Ishikawa (cell line): ENCODE data around the gene THRA.

Experiments used
- CREB1 ChIP-seq: IDR thresholded peaks from 2 replicates; pipeline ENCODE4 v1.6.1; 2012; ENCODE audit warnings: low read depth
- EP300 ChIP-seq: IDR thresholded peaks from 2 replicates; pipeline ENCODE4 v1.6.1; 2012; ENCODE audit warnings: borderline replicate concordance
- NFIC ChIP-seq: IDR thresholded peaks from 2 replicates; pipeline ENCODE4 v1.6.1; 2012
- RAD21 ChIP-seq: IDR thresholded peaks from 2 replicates; pipeline ENCODE4 v1.6.1; 2012; ENCODE audit warnings: low read depth
- TAF1 ChIP-seq: IDR thresholded peaks from 2 replicates; pipeline ENCODE4 v1.6.1; 2012; ENCODE audit warnings: low read depth, mild to moderate bottlenecking
- TCF12 ChIP-seq: IDR thresholded peaks from 2 replicates; pipeline ENCODE4 v1.6.1; 2012; ENCODE audit warnings: low read depth
- TEAD4 ChIP-seq: IDR thresholded peaks from 2 replicates; pipeline ENCODE4 v1.6.1; 2012
- TF ChIP-seq, protein P1 (sequence below): IDR thresholded peaks from 2 replicates; pipeline ENCODE4 v1.6.1; 2012
- TF ChIP-seq, protein P2 (sequence below): IDR thresholded peaks from 2 replicates; pipeline ENCODE4 v1.6.1; 2012; ENCODE audit warnings: low read depth, mild to moderate bottlenecking

DNA sequence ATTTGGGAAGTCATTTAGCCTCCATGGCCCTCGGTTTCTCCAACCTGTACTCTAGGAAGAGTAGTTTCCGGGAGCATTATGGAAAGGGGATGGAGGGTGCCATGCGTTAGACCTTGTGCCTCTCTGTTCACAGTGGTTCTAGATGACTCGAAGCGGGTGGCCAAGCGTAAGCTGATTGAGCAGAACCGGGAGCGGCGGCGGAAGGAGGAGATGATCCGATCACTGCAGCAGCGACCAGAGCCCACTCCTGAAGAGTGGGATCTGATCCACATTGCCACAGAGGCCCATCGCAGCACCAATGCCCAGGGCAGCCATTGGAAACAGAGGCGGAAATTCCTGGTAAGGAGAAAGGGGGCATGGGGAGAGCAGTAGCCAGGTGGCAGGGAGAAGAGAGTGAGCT, 21.7 kb downstream of the THRA start:
- TF ChIP-seq, protein P1, sequence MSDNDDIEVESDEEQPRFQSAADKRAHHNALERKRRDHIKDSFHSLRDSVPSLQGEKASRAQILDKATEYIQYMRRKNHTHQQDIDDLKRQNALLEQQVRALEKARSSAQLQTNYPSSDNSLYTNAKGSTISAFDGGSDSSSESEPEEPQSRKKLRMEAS, result no peak
- TF ChIP-seq TCF12, result no peak
- no peak for TF ChIP-seq RAD21
- TF ChIP-seq CREB1, result no peak
- no peak for TF ChIP-seq TEAD4
- no peak for TF ChIP-seq EP300
- TF ChIP-seq, protein P2, sequence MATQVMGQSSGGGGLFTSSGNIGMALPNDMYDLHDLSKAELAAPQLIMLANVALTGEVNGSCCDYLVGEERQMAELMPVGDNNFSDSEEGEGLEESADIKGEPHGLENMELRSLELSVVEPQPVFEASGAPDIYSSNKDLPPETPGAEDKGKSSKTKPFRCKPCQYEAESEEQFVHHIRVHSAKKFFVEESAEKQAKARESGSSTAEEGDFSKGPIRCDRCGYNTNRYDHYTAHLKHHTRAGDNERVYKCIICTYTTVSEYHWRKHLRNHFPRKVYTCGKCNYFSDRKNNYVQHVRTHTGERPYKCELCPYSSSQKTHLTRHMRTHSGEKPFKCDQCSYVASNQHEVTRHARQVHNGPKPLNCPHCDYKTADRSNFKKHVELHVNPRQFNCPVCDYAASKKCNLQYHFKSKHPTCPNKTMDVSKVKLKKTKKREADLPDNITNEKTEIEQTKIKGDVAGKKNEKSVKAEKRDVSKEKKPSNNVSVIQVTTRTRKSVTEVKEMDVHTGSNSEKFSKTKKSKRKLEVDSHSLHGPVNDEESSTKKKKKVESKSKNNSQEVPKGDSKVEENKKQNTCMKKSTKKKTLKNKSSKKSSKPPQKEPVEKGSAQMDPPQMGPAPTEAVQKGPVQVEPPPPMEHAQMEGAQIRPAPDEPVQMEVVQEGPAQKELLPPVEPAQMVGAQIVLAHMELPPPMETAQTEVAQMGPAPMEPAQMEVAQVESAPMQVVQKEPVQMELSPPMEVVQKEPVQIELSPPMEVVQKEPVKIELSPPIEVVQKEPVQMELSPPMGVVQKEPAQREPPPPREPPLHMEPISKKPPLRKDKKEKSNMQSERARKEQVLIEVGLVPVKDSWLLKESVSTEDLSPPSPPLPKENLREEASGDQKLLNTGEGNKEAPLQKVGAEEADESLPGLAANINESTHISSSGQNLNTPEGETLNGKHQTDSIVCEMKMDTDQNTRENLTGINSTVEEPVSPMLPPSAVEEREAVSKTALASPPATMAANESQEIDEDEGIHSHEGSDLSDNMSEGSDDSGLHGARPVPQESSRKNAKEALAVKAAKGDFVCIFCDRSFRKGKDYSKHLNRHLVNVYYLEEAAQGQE, result no peak
- TF ChIP-seq TAF1, result no peak
- no peak for TF ChIP-seq NFIC
